Sigmoid colon (tissue), 4 donors: ENCODE measurements around the gene SYK.

Experiments
- CTCF ChIP-seq, 4 experiments: fragments of 450-650 bp in 3 of 4; fragments of 200-600 bp in 1 of 4; IDR thresholded peaks; one replicate each; pipeline ENCODE4 v1.5.1; 2016 to 2019; ENCODE audit warnings: antibody characterized with exemption in 4 of 4, mild to moderate bottlenecking in 3 of 4, moderate library complexity in 2 of 4
- EP300 ChIP-seq, 4 donors: sonication (generic); formaldehyde crosslinking; IDR thresholded peaks; one replicate each; pipeline ENCODE4 v1.6.1; 2017; ENCODE audit warnings: antibody characterized with exemption in 4 of 4
- POLR2A ChIP-seq, 2 donors: fragments of 450-650 bp; IDR thresholded peaks; one replicate each; pipeline ENCODE4 v1.6.1; 2016; ENCODE audit warnings: antibody characterized with exemption in 2 of 2, mild to moderate bottlenecking in 2 of 2, moderate library complexity in 2 of 2

- TF ChIP-seq CTCF (IDR thresholded peaks at IDR 0.05), result no peak
- no peak for TF ChIP-seq POLR2A (IDR thresholded peaks at IDR 0.05)
- no peak for TF ChIP-seq EP300 (IDR thresholded peaks at IDR 0.05)
Measured at GRCh38 chr9:90883661-90884060, 82.0 kb downstream of the SYK start.
